HG03432 (cell line): ENCODE data around the gene CCNF.

ENCODE experiments used
- ATAC-seq: cut with Tn5 transposase; IDR thresholded peaks from one replicate; pipeline ENCODE4 v1.9.1; 2021; ENCODE audit warnings: mild to moderate bottlenecking, moderate library complexity; ENCODE audit not compliant: unreplicated experiment

CCNF gene

DNA sequence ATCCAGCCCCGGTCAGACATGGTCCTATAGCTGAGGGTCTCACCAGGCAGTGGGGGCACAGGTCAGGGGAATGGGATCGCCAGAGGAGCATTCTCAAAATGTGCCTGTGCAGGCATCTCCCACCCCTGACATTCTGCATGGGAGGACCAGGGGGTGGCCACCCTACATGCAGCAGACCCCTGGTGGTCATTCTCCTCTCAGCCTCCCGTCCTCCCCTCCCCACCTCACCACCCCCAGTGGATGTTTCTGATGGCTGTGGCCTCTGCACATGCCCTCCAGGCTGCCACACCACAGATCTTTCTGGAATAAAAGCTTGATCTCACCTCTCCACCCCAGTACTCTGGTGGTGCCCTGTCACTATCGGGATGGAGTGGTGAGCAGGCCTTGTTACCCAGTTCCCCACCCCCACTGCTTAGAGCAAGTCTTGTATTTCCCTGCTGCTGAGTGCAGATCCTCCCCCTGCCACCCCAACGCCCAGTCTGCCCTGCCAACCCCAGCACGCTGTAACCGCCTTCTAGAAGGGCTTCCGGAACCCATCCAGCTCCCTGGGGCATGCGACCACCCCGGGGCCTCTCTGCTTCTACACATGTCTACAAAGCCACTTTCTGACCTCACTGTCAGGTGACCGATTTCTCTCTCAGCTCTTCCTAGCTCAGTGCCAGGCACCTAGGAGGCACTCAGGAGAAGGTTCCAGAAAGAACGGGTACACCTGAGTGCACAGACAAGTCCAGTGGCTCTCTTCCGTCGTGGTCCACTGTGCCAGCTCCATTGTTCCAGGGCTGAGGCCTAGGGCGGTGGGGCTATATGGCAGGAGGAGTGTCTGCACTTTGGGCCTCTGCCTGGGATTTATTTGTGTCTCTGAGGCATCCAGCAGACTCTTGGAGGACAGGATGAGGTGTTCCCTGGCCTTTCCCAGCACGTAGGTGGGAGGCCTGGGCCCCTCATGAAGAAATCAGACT is 55.0 kb downstream of the CCNF start:
- no peak for ATAC-seq

- ATAC-seq = no peak
Observed at GRCh38 chr16:2484898-2485508, 55.8 kb downstream of the CCNF start.

- ATAC-seq = no peak
Observed at GRCh38 chr16:2485811-2486507, 56.7 kb downstream of the CCNF start.

DNA sequence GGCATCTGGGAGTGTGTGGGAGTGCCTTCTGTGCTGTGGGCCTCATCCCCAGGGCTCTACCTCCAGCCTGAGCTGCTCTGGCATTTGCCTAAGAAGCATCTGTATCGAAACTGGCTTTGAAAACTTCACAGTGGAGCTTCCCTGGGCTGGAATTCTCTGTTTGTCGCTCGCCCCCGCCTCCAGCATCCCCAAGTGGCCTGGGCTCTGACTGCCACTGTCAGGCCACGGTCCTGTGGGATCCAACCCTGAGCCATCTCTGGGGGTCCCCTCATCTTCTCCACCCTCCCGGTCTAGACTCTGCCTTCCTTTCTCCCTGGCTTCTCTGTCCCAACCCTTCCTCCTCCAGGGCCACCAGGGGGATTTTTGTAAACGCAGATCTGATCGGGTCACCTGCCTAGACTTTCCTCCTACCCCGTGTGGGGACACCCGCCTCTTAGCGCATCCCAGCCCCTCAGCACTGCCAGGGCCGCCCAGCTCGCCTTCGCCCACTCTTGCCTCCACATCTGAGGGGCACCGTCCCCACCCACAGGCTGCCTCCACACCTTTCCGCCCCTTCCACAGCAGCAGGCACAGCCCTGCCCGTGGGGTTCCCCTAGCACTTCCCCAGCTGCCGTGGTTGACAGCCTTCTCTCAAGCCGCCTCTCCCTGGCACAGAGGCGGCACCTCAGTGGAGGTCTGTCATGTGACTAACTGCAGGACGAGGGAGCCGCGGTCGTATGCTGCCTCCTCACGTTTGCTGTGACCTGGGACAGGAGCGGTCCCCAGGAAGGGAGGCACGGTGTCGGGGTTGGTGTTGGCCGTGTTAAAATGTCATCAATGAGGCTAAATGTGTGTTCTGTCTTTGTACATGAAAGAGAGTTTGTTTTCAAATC is 57.6 kb downstream of the CCNF start:
- ATAC-seq = peak; percentile 76

DNA sequence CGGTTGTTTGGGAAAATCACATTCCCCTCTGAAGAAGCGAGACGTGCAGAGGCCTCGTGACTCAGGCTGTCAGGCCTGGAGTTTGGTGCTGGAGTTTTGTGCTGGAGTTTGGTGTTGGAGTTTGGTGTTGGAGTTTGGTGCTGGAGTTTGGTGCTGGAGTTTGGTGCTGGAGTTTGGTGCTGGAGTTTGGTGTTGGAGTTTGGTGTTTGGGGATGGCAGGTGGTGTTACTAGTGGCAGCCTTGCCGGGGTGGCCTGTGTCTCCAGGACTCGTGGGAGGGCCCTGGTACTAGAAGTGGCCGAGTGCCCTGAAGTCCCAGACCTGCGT is 58.2 kb downstream of the CCNF start:
- ATAC-seq = no peak

GRCh38 chr16:2487903-2488531 is 58.8 kb downstream of the CCNF start:
- no peak for ATAC-seq

DNA sequence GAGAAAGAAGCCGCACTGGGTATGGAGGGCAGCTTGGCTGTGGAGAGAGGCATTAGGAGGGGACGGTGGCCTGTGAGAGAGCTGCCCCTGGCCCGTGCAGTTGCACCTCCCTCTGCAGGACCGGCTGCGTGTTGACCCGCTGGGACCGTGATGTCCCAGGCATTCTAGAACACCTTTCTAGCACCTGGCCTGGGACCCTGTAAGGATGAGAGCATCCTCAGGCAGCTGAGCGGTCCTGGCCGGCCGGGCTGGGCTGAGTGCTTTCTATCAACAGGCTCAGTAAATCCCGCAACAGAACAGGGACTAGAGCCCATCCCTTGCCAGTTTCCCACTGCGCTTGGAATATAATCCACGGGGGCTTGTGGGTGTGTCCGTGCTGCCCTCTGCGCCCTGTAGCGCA is 60.3 kb downstream of the CCNF start:
- no peak for ATAC-seq

GRCh38 chr16:2490190-2491105 is 61.2 kb downstream of the CCNF start:
- ATAC-seq = no peak

- ATAC-seq = no peak
Observed at GRCh38 chr16:2492292-2492691, 63.0 kb downstream of the CCNF start.

DNA sequence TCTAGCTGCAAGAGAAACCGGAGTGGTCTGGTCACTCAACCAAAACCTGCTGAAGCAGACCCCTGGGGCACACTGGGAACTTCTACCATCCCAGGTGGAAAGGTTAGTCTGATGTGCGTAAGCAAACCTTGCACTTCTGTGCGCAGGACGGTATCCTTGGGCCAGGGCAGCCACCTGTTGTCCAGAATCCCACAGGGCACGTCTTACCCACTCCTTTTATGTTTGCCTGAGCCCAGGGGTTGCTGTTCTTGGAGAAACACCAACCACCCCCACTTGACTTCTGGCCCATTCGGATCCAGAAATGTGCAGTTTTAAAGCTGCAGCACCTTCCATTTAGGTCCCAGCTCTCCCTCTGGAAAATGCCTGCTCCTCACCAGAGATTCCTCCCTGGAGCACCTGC is 64.4 kb downstream of the CCNF start:
- no peak for ATAC-seq

DNA sequence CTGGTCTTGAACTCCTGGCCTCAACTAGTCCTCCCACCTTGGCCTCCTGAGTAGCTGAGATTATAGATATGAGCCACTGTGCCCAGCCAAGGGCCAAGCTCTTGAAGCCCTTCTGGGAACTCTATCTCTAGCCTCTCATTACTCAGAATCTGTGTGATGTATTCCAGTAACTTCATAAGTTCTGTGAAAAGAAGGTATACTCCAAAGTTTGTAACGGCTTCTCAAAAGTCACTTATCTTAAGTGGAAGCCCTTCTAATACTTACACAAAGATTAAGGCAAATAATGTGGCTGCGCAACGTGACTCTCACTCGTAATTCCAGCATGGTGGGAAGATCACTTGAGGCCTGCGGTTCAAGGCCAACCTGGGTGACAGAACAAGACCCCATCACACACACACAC is 65.4 kb downstream of the CCNF start:
- ATAC-seq = no peak

- no peak for ATAC-seq
Observed at GRCh38 chr16:2495041-2495440, 65.8 kb downstream of the CCNF start.

DNA sequence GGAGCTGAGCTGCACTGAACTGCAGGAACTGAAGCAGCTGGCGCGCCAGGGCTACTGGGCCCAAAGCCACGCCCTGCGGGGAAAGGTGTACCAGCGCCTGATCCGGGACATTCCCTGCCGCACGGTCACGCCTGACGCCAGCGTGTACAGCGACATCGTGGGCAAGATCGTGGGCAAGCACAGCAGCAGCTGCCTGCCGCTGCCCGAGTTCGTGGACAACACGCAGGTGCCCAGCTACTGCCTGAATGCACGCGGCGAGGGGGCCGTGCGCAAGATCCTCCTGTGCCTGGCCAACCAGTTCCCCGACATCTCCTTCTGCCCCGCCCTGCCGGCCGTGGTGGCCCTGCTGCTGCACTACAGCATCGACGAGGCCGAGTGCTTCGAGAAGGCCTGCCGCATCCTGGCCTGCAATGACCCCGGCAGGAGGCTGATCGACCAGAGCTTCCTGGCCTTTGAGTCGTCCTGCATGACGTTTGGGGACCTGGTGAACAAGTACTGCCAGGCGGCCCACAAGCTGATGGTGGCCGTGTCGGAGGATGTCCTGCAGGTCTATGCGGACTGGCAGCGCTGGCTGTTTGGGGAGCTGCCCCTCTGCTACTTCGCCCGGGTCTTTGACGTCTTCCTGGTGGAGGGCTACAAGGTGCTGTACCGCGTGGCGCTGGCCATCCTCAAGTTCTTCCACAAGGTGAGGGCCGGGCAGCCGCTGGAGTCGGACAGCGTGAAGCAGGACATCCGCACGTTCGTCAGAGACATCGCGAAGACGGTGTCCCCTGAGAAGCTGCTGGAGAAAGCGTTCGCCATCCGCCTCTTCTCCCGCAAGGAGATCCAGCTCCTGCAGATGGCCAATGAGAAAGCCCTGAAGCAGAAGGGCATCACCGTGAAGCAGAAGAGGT is 67.2 kb downstream of the CCNF start:
- ATAC-seq = no peak

- ATAC-seq = no peak
Observed at GRCh38 chr16:2497116-2497630, 67.9 kb downstream of the CCNF start.

- no peak for ATAC-seq
Observed at GRCh38 chr16:2497695-2498484, 68.6 kb downstream of the CCNF start.

GRCh38 chr16:2498531-2499253 is 69.4 kb downstream of the CCNF start:
- ATAC-seq = no peak

DNA sequence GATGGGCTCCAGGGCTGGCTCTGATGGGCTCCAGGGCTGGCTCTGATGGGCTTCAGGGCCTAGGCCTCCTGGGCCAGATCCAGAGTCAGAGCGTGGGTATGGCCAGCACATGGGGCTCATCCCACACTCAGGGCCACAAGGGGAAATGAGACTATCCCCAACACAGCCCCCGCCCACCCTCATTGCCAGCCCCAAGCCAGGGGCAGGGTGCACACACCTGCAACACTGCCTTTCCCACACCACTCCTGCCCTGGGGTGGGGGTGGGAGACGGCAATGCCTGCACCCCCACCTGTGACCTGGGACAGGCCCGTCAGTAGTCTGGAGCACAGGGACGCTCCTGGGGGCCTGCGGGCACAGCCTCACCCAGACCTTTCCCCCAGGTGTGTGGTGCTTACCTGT is 70.2 kb downstream of the CCNF start:
- ATAC-seq = no peak
